PFSK-1 (cell line): ENCODE measurements around the gene MTA3.

Experiments used
- FOXP2 ChIP-seq: optimal IDR thresholded peaks from 2 replicates; pipeline ENCODE3; 2011; ENCODE audit warnings: borderline replicate concordance, control low read depth, inconsistent platforms; ENCODE audit not compliant: insufficient read depth; ENCODE audit errors: extremely low read length, extremely low read depth
- POLR2AphosphoS5 ChIP-seq: IDR thresholded peaks from 2 replicates; pipeline ENCODE4 v1.6.1; 2012; ENCODE audit warnings: low read depth, mild to moderate bottlenecking, control low read depth, low read length, moderate library complexity
- SIN3A ChIP-seq: IDR thresholded peaks from 2 replicates; pipeline ENCODE4 v1.6.1; 2012; ENCODE audit warnings: mild to moderate bottlenecking, low read length, moderate library complexity, borderline replicate concordance; ENCODE audit not compliant: insufficient read depth
- TAF1 ChIP-seq: IDR thresholded peaks from 2 replicates; pipeline ENCODE4 v1.6.1; 2012; ENCODE audit warnings: low read length, control low read depth, borderline replicate concordance; ENCODE audit not compliant: insufficient read depth
- TF ChIP-seq, protein P1 (sequence below), 2 experiments: IDR thresholded peaks; 2 replicates each; pipeline versions ENCODE4 v1.6.1 to v1.8.0; 2011 to 2012; ENCODE audit warnings: low read depth in 2 of 2, low read length in 2 of 2, control low read depth in 1 of 2, inconsistent platforms in 1 of 2, mild to moderate bottlenecking in 1 of 2, moderate library complexity in 1 of 2; ENCODE audit not compliant: insufficient read depth in 1 of 2

The MTA3 gene

DNA sequence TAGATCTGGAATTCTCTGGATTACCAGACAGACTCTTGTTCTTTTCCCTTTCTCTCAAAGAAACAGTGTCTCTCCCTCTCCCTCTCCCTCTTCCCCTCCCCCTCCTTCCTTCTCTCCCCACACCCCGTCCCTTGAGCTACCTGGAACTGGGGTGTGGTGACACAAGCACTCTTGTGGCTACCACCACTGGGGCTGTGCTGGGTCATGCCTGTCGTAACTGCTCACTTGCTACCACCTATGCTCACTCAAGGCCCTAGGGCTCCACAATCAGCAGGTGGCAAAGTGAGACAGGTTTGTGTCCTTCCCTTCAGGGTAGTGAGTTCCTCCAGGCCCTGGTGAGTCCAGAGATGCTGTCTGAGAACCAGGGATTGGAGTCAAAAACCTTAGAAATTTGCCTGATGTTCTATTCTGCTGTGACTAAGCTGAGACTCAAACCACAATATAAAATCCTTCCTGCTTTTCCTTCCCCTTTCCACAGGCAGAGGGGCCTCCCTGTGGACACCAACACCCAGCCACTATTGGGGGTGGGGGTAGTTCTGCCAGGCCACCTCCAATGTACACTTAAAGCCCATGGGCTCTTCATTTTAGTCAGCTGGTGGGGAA lies 124.7 kb downstream of the MTA3 start:
- TF ChIP-seq POLR2AphosphoS5 (no peak), TAF1 (no peak), FOXP2 (no peak), SIN3A (no peak)
- TF ChIP-seq, protein P1, sequence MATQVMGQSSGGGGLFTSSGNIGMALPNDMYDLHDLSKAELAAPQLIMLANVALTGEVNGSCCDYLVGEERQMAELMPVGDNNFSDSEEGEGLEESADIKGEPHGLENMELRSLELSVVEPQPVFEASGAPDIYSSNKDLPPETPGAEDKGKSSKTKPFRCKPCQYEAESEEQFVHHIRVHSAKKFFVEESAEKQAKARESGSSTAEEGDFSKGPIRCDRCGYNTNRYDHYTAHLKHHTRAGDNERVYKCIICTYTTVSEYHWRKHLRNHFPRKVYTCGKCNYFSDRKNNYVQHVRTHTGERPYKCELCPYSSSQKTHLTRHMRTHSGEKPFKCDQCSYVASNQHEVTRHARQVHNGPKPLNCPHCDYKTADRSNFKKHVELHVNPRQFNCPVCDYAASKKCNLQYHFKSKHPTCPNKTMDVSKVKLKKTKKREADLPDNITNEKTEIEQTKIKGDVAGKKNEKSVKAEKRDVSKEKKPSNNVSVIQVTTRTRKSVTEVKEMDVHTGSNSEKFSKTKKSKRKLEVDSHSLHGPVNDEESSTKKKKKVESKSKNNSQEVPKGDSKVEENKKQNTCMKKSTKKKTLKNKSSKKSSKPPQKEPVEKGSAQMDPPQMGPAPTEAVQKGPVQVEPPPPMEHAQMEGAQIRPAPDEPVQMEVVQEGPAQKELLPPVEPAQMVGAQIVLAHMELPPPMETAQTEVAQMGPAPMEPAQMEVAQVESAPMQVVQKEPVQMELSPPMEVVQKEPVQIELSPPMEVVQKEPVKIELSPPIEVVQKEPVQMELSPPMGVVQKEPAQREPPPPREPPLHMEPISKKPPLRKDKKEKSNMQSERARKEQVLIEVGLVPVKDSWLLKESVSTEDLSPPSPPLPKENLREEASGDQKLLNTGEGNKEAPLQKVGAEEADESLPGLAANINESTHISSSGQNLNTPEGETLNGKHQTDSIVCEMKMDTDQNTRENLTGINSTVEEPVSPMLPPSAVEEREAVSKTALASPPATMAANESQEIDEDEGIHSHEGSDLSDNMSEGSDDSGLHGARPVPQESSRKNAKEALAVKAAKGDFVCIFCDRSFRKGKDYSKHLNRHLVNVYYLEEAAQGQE (IDR thresholded peaks at IDR 0.05; ENCODE audit: insufficient read depth in 1 of 2, low read depth in 2 of 2, low read length in 2 of 2) = no peak

- TF ChIP-seq POLR2AphosphoS5 (no peak), TAF1 (no peak), FOXP2 (no peak), SIN3A (no peak)
- TF ChIP-seq, protein P1 (IDR thresholded peaks at IDR 0.05; ENCODE audit: insufficient read depth in 1 of 2, low read depth in 2 of 2, low read length in 2 of 2) = no peak
Measured at GRCh38 chr2:42693688-42694479, 125.5 kb downstream of the MTA3 start.

DNA sequence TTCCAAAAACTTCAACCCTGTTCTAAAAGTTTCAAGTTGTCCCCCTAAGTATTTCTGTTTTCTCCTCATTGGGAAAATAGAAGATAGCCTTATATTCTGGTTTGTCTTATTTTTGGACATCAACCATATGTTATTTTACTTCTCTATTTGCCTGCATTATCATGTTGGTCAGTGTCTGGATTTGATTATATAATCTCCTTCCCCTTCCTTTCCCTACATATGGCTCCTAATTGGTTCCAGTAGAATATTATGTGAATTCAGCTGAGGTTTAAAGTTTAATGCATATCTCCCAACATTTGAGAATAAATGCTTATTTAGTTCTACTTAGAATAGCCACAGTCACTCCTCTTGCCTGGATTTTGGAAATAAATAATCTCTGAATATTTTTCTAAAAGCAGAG lies 128.6 kb downstream of the MTA3 start:
- TF ChIP-seq, protein P1 (IDR thresholded peaks at IDR 0.05; ENCODE audit: insufficient read depth in 1 of 2, low read depth in 2 of 2, low read length in 2 of 2) = no peak
- no peak for TF ChIP-seq SIN3A
- TF ChIP-seq FOXP2 = no peak
- no peak for TF ChIP-seq POLR2AphosphoS5
- TF ChIP-seq TAF1 = no peak

GRCh38 chr2:42698940-42699339 lies 130.5 kb downstream of the MTA3 start:
- TF ChIP-seq SIN3A = no peak
- TF ChIP-seq TAF1 = no peak
- TF ChIP-seq, protein P1 (IDR thresholded peaks at IDR 0.05; ENCODE audit: insufficient read depth in 1 of 2, low read depth in 2 of 2, low read length in 2 of 2) = no peak
- no peak for TF ChIP-seq POLR2AphosphoS5
- no peak for TF ChIP-seq FOXP2
